HG03060 (cell line): ENCODE data around the gene KBTBD8.
A peak's percentile ranks its signal among the peaks of the same experiment; 100 is the strongest.

ENCODE experiments used
- ATAC-seq: cut with Tn5 transposase; IDR thresholded peaks from one replicate; pipeline ENCODE4 v1.9.1; 2021; ENCODE audit warnings: low read depth, moderate number of reproducible peaks; ENCODE audit not compliant: unreplicated experiment

Gene KBTBD8

DNA sequence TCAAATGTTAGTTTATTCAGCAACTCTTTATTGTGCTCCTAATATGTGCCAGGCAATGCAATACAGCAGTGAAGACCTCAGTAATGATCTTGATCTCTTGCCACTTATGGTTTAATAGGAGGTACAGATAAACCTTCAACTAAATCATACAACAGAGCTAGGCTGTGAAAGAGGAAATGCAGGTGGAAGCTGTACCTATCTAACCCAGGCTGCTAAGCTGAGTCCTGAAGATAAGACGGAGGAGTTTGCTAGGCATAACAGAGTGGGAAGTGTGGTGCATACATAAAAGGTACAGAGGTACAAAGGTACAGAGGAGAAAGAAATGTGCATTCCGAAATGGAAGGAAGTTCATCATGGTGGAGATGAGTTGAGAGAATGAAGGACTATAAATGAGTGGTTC, 35.0 kb downstream of the KBTBD8 start:
- ATAC-seq: no peak

DNA sequence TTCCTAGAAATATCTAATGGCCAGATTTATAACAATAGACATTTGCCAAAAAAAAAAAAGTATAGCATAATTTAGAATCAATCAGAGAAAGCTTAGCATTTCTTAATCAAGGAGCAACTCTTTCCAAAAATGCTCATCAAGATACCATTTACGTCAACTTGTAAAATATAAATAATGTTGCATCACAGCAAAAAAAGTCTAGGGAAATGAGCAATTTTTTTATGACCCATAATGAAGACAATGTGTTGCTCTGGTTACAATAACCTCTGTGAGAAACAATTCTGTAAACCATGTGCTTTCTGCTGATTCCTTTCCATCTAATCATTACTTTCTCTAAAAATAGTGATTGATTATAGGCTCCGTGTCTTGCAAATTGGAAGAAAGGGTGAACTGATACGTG, 36.3 kb downstream of the KBTBD8 start:
- no peak for ATAC-seq

DNA sequence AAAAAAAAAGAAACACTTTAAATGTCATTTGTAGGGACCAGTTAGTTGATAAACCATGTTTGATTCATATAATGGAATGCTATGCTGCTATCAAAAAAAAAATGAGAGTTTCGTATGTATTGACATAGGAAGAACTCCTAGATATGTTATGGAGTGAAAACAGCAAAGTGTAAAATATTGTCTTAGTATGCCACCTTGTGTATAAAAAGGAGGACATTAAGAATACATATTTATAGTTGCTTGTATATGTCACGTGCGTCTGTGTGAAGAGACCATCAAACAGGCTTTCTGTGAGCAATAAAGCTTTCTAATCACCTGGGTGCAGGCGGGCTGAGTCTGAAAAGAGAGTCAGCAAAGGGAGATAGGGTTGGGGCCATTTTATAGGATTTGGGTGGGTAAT, 39.5 kb downstream of the KBTBD8 start:
- no peak for ATAC-seq

DNA sequence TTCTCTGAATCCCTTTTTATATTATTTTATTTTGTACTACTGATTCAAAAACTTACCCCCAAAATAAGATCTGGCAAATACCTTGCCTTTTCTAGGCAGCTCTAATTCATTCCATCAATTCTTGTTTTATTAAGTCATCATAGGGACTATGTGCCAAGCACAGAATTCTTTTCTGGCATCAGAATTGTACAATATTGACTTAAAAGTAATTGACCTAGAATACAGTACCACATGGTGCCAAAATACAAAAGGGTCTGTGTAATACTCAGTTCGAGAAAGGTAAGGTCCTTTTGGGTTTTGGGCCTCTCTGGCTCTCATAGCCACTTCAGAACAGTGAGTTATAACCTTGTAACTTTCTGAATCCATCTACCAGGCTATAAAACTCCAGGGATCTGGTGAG, 46.2 kb downstream of the KBTBD8 start:
- ATAC-seq: no peak

DNA sequence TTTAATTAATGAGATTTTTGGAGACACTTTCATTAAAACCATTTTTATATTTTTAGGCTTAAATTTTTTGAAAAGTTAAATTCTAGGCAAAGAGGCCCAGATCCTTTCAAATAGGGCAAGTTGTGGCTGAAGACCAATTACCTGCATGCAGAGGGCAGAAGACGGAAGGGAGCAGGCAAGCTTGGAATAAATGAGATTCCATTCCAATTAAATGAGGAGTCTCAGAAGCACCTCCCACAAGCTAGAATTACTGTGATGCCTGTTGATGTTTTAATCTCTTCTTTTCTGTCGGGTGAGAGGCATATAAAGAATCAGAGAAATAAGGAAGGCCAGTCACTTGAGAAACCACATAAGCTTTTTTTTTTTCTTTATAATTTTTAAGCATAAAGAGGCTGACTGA, 46.8 kb downstream of the KBTBD8 start:
- ATAC-seq: no peak

DNA sequence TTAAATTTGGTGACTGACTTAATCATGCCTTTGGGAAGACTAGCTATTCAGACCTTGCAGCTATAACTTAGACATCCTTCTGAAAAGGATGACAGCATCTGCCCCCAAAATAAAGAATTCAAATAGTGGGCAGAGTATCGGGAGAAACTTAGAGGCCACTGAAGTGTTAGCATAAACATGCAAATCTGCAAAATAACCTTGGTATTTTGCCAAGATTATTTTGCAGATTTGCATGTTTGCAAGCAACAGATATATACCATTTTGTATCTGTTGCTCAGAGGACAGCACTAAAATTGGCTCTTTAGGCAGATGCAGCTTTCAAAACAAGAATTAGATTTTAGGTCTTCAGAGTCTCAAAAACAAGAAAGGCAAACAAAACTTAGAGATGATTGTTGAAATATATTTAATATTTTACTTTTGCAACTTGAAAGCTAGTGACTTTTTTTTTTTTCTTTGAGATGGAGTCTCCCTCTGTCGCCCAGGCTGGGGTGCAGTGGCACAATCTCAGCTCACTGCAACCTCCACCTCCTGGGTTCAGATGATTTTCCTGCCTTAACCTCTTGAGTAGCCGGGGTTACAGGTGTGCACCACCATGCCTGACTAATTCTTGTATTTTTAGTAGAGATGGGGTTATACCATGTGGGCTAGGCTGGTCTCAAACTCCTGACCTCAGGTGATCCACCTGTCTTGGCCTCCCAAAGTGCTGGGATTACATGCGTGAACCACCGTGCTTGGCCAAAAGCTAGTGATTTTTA, 47.8 kb downstream of the KBTBD8 start:
- no peak for ATAC-seq

DNA sequence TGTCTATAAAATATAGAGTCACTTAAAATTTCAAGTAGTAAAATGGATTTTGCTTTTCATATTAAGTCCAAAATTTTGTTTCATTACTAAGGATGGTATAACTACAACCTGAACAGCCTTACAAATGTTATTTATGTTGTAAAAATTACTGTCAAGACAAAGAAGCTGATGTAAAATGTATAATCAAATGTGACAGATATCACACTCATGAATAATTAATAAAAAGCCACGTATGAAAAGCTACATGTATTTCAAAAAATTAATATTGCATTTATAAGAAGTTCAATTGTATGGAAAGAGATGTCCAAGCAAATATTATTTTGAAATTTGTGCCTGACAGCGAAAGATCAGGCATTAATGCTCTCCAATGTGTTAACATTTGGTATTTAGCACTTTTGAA, 48.9 kb downstream of the KBTBD8 start:
- no peak for ATAC-seq

DNA sequence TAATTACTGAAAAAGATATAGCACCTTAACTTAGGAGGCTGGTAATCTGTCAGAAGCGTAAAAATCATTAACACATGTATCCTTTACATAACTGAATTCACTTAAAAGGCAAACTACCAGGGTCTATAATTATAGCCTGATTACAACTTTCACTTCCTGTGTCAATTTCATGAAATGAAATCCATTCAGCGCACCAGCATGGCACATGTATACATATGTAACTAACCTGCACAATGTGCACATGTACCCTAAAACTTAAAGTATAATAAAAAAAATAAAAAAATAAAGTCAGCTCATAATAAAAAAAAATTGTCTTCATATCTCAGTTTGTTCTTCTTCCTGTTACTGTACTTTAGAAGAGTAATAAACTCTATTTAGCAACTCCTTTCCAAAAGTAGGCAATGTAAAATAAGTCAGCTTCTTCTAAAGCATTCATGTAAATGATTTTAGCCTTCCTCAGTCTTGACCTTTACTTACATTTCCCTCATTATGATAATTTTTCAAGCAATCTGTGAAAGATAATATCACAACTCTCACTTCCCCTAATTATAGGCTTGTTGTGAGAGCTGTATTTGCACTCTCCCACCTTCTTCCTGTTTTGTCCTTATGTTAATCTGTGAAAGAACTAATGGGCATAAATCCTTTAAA, 50.1 kb downstream of the KBTBD8 start:
- ATAC-seq: peak; percentile 96

DNA sequence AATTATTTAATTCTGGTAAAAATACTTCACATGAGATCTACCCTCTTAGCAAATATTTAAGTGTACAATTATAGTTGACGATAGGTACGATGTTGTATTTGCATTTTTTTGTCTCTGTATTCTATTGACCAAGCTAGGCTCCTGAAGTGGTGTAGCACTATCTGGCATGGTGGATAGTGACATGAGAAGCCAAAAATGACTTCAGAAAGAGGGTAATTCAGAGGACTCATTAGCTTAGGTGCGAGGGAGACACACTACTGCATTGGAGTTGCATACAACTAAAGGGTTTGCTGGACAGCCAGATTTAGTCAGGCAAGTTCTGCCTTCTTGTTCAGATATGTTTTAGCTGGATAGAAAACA, 50.6 kb downstream of the KBTBD8 start:
- peak; percentile 29 for ATAC-seq

DNA sequence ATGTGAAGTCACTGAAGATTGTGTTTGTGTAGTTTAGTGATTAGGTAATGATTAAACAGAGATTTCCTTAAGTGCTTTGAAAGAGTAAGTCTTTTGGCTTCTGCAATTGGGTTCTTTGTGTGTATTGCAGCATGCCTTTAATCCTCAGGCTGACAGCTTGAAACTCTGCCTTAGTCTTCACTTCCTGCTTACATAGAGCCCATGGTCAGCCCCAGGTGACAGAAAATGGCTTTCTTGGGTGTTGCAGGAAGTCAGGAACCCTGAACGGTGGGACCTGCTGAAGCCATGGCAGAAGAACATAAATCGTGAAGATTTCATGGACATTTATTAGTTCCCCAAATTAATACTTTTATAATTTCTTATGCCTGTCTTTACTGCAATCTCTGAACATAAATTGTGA, 61.3 kb downstream of the KBTBD8 start:
- ATAC-seq: no peak
